Peyer's patch (tissue), 4 donors: ENCODE results near the gene CEACAM5.
"Not testable (repeated sequence)": the region's sequence is repeated elsewhere in the genome, so short reads cannot be mapped to it uniquely, and the experiment has no call there.

ENCODE experiments used
- CTCF ChIP-seq, 6 experiments: fragments of 450-650 bp in 4 of 6; fragments of 200-600 bp in 2 of 6; sonication (generic) in 1 of 6; IDR thresholded peaks; one replicate each; pipeline ENCODE4 v1.5.1; 2017 to 2019; ENCODE audit warnings: antibody characterized with exemption in 6 of 6, mild to moderate bottlenecking in 3 of 6, moderate library complexity in 1 of 6
- POLR2A ChIP-seq, 2 donors: fragments of 450-650 bp; IDR thresholded peaks; one replicate each; pipeline ENCODE4 v1.5.1; 2017; ENCODE audit warnings: antibody characterized with exemption in 2 of 2, mild to moderate bottlenecking in 2 of 2, moderate library complexity in 2 of 2

GRCh38 chr19:41750248-41751134, 42.1 kb downstream of the CEACAM5 start:
- TF ChIP-seq CTCF, POLR2A (IDR thresholded peaks at IDR 0.05): not testable (repeated sequence)
